Measurements from ENCODE around the gene WRAP73.

Gene WRAP73

DNA sequence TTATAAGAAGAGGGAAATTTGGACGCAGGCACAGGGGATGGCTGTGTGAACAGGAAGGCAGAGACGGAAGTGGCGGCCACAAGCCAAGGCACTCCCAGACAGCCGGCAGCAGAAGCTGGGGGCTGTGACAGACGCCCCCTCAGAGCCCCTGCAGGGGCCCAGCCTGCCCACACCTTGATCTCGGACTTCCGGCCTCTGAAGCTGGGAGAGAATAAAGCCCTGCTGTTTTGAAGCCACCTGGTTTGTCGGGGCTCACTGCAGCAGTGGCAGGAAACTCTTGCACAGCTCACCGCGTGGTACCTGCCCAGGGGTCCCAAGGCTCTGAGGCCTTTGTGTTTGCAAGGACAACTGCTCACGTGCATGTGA, 52.3 kb downstream of the WRAP73 start:
- Histone ChIP-seq H3K9ac (ENCODE audit: low read length) (no peak overlapping the region), H3K4me2 (ENCODE audit: low read length) (no peak overlapping the region), H3K27ac (ENCODE audit: low read depth, low read length) (no peak overlapping the region), H3K56ac (ENCODE audit: low read length) (peak overlapping the region; percentile 58), H3K79me1 (ENCODE audit: low read length) (no peaks in the 10 kb centered on the region), H3K4me3 (ENCODE audit: low read length) (no peak overlapping the region), H4K5ac (ENCODE audit: low read length) (no peak overlapping the region), H3K23ac (ENCODE audit: low read length) (no peak overlapping the region), H3K36me3 (ENCODE audit: control insufficient read depth, insufficient read depth, low read length) (no peaks in the 10 kb centered on the region), H2BK120ac (ENCODE audit: low read depth, low read length) (no peak overlapping the region), H2AK5ac (ENCODE audit: low read length) (no peak overlapping the region), H2BK5ac (ENCODE audit: low read length) (no peak overlapping the region), H3K4ac (ENCODE audit: low read depth, low read length) (no peak overlapping the region), H3K18ac (ENCODE audit: low read length) (no peak overlapping the region), H3K79me2 (ENCODE audit: control insufficient read depth, insufficient read depth, low read length) (no peaks in the 10 kb centered on the region), H3K4me1 (ENCODE audit: control insufficient read depth, low read depth, low read length) (no peaks in the 10 kb centered on the region), H3K27me3 (ENCODE audit: insufficient read depth, low read length, poor library complexity) (no peaks in the 10 kb centered on the region), H4K8ac (ENCODE audit: low read depth, low read length) (no peak overlapping the region), H2BK15ac (replicated peaks; ENCODE audit: low read depth) (no peak overlapping the region)
- DNase-seq: peak; percentile 18
- WGBS (ENCODE audit: extremely low coverage, insufficient coverage, low lambda C conversion rate): no CpG with 5 or more reads among the region's 11 CpGs

DNA sequence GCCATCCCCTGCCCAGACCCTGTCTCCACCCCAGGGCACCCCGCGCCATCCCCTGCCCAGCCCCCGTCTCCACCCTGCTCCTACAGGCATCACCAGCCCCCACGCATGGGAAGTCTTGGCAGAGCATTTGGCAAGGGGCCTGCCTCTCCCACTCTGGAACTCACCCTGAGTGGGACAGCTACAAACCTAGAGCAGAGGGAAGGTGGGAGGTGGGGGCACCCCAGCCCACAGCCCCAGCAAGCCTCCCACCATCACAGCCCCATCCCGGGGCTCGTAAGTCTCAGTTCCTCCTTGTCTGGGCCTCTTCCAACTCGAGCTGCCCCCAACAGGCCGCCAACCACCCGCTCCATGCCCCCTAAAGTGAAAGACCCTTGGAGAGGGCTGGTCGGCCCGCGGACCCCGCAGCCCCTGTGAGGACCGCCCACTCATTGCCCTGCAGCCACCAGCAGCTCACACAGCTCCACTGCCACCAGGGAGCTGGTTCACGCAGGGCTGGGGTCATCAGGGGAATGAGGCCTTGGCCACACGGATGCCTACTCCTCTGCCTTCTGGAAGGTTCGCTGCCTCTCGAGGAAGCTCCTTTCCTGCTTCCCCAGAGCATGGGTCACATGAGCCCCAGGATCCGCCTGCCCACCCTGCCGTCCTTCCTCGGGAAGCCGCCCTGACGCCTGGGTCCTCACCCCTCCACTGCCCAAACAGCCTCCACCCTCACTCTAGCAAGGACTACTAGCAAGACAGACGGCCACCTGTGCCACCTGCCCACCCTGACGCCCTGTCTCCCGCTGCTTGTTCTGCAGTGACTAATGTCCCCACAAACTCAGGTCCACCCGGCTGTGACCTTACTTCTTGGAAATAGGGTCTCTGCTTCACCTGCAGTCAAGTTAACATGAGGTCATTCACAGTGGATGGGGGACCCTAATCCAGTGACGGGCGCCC, 53.0 kb downstream of the WRAP73 start:
- no peaks in the 10 kb centered on the region for H3K36me3 ChIP-seq (ENCODE audit: control insufficient read depth, insufficient read depth, low read length)
- no peaks in the 10 kb centered on the region for H3K27me3 ChIP-seq (ENCODE audit: insufficient read depth, low read length, poor library complexity)
- no CpG with 5 or more reads among the region's 29 CpGs for WGBS (ENCODE audit: extremely low coverage, insufficient coverage, low lambda C conversion rate)
- H3K4me1 ChIP-seq (ENCODE audit: control insufficient read depth, low read depth, low read length): no peaks in the 10 kb centered on the region
- H3K4me2 ChIP-seq (ENCODE audit: low read length): no peak overlapping the region
- H4K8ac ChIP-seq (ENCODE audit: low read depth, low read length): no peak overlapping the region
- H3K18ac ChIP-seq (ENCODE audit: low read length): no peak overlapping the region
- H2BK15ac ChIP-seq (replicated peaks; ENCODE audit: low read depth): no peak overlapping the region
- H3K23ac ChIP-seq (ENCODE audit: low read length): no peak overlapping the region
- no peak overlapping the region for H2BK120ac ChIP-seq (ENCODE audit: low read depth, low read length)
- H2AK5ac ChIP-seq (ENCODE audit: low read length): no peak overlapping the region
- H3K4ac ChIP-seq (ENCODE audit: low read depth, low read length): no peak overlapping the region
- no peak overlapping the region for H3K27ac ChIP-seq (ENCODE audit: low read depth, low read length)
- no peak overlapping the region for H3K4me3 ChIP-seq (ENCODE audit: low read length)
- no peaks in the 10 kb centered on the region for H3K79me1 ChIP-seq (ENCODE audit: low read length)
- H2BK5ac ChIP-seq (ENCODE audit: low read length): no peak overlapping the region
- DNase-seq: no peak
- no peak overlapping the region for H3K56ac ChIP-seq (ENCODE audit: low read length)
- no peak overlapping the region for H4K5ac ChIP-seq (ENCODE audit: low read length)
- no peaks in the 10 kb centered on the region for H3K79me2 ChIP-seq (ENCODE audit: control insufficient read depth, insufficient read depth, low read length)
- H3K9ac ChIP-seq (ENCODE audit: low read length): no peak overlapping the region

DNA sequence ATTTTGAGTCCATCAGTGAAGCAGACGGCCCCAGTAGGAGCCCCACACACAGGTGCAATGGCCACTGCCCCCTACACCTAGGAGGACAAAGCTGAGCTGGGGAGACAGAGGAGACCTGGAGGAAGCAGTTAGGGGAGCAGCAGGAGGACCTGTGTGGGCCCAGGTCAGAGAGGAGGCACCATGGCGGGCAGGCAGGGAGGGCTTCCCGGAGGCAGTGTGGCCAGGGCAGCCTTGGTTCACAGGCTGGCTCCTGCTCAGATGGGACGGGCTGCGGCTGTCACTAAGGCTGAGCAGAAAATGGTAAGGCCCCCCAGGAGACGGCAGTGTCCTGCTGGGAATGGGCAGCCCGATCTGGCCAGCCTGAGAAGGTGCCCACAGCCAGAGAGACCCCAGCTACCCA, 54.0 kb downstream of the WRAP73 start:
- Histone ChIP-seq H3K4me3 (ENCODE audit: low read length) (no peak overlapping the region), H3K9ac (ENCODE audit: low read length) (no peak overlapping the region), H2AK5ac (ENCODE audit: low read length) (no peak overlapping the region), H4K8ac (ENCODE audit: low read depth, low read length) (no peak overlapping the region), H2BK120ac (ENCODE audit: low read depth, low read length) (no peak overlapping the region), H3K36me3 (ENCODE audit: control insufficient read depth, insufficient read depth, low read length) (no peaks in the 10 kb centered on the region), H2BK5ac (ENCODE audit: low read length) (no peak overlapping the region), H2BK15ac (replicated peaks; ENCODE audit: low read depth) (no peak overlapping the region), H3K79me1 (ENCODE audit: low read length) (no peaks in the 10 kb centered on the region), H3K4ac (ENCODE audit: low read depth, low read length) (no peak overlapping the region), H3K23ac (ENCODE audit: low read length) (peak overlapping the region; percentile 24), H3K27me3 (ENCODE audit: insufficient read depth, low read length, poor library complexity) (no peaks in the 10 kb centered on the region), H3K4me2 (ENCODE audit: low read length) (no peak overlapping the region), H3K79me2 (ENCODE audit: control insufficient read depth, insufficient read depth, low read length) (no peaks in the 10 kb centered on the region), H4K5ac (ENCODE audit: low read length) (no peak overlapping the region), H3K18ac (ENCODE audit: low read length) (no peak overlapping the region), H3K27ac (ENCODE audit: low read depth, low read length) (no peak overlapping the region), H3K4me1 (ENCODE audit: control insufficient read depth, low read depth, low read length) (no peaks in the 10 kb centered on the region), H3K56ac (ENCODE audit: low read length) (no peak overlapping the region)
- no peak for DNase-seq
- WGBS (ENCODE audit: extremely low coverage, insufficient coverage, low lambda C conversion rate): no CpG with 5 or more reads among the region's 7 CpGs

DNA sequence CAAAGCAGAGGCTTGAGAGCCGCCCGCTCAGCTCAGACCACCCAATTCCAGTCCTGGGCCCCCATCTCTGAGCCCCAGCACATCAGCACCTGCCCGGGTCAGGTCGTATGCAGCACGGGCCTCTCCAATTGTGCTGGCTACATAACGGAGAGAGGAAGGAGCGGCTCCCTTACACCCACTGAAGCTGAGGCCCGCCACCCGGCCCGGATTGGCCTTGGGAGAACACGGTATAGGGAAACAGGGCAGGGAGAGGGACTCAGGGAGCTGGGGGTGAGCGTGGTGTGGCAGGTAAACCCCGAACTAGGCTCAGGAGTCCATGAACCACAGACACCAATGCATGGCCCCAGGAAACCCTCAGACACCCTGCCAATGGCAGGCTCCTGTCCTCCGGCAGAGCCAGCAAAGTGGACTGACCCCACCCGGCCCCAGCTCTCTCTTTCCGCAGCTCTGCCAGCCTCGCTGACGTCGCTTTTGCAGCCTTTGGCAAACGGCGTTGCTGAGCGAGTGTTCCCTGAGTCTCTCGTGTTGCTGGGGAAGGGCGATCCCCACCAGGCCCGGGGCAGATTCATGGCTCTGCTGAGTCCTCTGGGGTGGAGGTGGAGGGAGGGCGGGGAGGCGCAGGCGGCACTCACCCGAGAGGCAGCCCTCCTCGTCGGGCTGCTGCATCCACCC, 55.1 kb downstream of the WRAP73 start:
- Histone ChIP-seq H4K5ac (ENCODE audit: low read length) (no peak overlapping the region), H2BK15ac (replicated peaks; ENCODE audit: low read depth) (no peak overlapping the region), H3K23ac (ENCODE audit: low read length) (no peak overlapping the region), H2AK5ac (ENCODE audit: low read length) (no peak overlapping the region), H4K8ac (ENCODE audit: low read depth, low read length) (no peak overlapping the region), H3K79me2 (ENCODE audit: control insufficient read depth, insufficient read depth, low read length) (no peaks in the 10 kb centered on the region), H3K27me3 (ENCODE audit: insufficient read depth, low read length, poor library complexity) (no peaks in the 10 kb centered on the region), H2BK120ac (ENCODE audit: low read depth, low read length) (no peak overlapping the region), H3K56ac (ENCODE audit: low read length) (no peak overlapping the region), H3K4me3 (ENCODE audit: low read length) (no peak overlapping the region), H3K79me1 (ENCODE audit: low read length) (no peaks in the 10 kb centered on the region), H2BK5ac (ENCODE audit: low read length) (no peak overlapping the region), H3K18ac (ENCODE audit: low read length) (no peak overlapping the region), H3K4me1 (ENCODE audit: control insufficient read depth, low read depth, low read length) (no peaks in the 10 kb centered on the region), H3K27ac (ENCODE audit: low read depth, low read length) (no peak overlapping the region), H3K4ac (ENCODE audit: low read depth, low read length) (no peak overlapping the region), H3K4me2 (ENCODE audit: low read length) (no peak overlapping the region), H3K36me3 (ENCODE audit: control insufficient read depth, insufficient read depth, low read length) (no peaks in the 10 kb centered on the region), H3K9ac (ENCODE audit: low read length) (no peak overlapping the region)
- WGBS (ENCODE audit: extremely low coverage, insufficient coverage, low lambda C conversion rate): no CpG with 5 or more reads among the region's 31 CpGs
- DNase-seq: no peak

DNA sequence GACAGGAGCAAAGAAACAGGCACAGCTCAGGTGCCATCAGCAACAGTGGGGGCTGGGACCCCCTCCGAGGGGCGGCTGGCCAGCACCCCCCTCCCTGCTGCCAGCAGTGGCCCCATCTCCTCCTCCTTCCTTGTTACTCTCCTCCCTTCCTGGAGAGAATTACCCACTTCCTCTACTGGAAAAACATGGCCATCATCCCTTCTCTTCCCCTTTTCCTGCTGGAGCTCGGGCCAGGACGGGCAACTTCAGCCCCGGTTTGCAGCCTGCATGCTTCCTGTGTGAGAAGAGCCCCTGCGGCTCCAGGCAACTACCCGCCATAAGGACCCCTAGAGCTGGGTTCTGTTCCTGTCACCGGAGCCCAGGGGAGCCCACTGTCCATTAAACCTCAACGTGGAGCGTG, 56.2 kb downstream of the WRAP73 start:
- Histone ChIP-seq H4K5ac (ENCODE audit: low read length) (no peak overlapping the region), H3K27ac (ENCODE audit: low read depth, low read length) (no peak overlapping the region), H3K56ac (ENCODE audit: low read length) (no peak overlapping the region), H3K18ac (ENCODE audit: low read length) (no peak overlapping the region), H2BK15ac (replicated peaks; ENCODE audit: low read depth) (no peak overlapping the region), H3K4me1 (ENCODE audit: control insufficient read depth, low read depth, low read length) (no peaks in the 10 kb centered on the region), H3K4me2 (ENCODE audit: low read length) (no peak overlapping the region), H3K79me2 (ENCODE audit: control insufficient read depth, insufficient read depth, low read length) (no peaks in the 10 kb centered on the region), H2AK5ac (ENCODE audit: low read length) (no peak overlapping the region), H3K23ac (ENCODE audit: low read length) (no peak overlapping the region), H3K9ac (ENCODE audit: low read length) (no peak overlapping the region), H3K4me3 (ENCODE audit: low read length) (no peak overlapping the region), H3K4ac (ENCODE audit: low read depth, low read length) (no peak overlapping the region), H3K79me1 (ENCODE audit: low read length) (no peaks in the 10 kb centered on the region), H3K27me3 (ENCODE audit: insufficient read depth, low read length, poor library complexity) (no peaks in the 10 kb centered on the region), H3K36me3 (ENCODE audit: control insufficient read depth, insufficient read depth, low read length) (no peaks in the 10 kb centered on the region), H2BK5ac (ENCODE audit: low read length) (no peak overlapping the region), H4K8ac (ENCODE audit: low read depth, low read length) (no peak overlapping the region), H2BK120ac (ENCODE audit: low read depth, low read length) (no peak overlapping the region)
- no peak for DNase-seq
- WGBS (ENCODE audit: extremely low coverage, insufficient coverage, low lambda C conversion rate): no CpG with 5 or more reads among the region's 10 CpGs

Data from mesendoderm (in vitro differentiated cells).